ENCODE results near the gene SEC24C.
A peak's percentile ranks its signal among the peaks of the same experiment; 100 is the strongest.
"Not testable (repeated sequence)": the region's sequence is repeated elsewhere in the genome, so short reads cannot be mapped to it uniquely, and the experiment has no call there.

The SEC24C gene

DNA sequence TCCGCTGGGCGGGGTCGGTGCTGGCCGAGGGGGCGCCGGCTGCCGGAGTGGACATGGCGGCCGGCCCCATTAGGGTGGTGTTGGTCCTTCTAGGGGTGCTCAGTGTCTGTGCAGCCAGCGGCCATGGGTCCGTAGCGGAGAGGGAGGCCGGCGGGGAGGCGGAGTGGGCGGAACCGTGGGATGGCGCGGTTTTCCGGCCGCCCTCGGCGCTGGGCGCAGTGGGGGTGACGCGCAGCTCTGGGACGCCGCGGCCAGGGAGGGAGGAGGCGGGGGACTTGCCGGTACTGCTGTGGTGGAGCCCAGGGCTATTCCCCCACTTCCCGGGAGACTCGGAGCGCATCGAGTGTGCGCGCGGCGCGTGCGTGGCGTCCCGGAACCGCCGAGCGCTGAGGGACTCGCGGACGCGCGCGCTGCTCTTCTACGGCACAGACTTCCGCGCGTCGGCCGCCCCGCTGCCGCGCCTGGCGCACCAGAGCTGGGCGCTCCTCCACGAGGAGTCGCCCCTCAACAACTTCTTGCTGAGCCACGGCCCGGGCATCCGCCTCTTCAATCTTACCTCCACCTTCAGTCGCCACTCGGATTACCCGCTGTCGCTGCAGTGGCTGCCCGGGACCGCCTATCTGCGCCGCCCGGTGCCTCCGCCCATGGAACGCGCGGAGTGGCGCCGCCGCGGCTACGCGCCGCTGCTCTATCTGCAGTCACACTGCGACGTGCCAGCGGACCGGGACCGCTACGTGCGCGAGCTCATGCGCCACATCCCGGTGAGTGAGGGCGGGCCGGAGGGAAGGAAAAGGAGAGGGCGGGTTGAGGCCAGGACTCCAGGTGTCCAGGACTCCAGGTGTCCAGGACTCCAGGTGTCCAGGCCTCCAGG, 28.3 kb downstream of the SEC24C start:
- DNase-seq (ENCODE audit: low spot score) = peak; percentile 81

DNA sequence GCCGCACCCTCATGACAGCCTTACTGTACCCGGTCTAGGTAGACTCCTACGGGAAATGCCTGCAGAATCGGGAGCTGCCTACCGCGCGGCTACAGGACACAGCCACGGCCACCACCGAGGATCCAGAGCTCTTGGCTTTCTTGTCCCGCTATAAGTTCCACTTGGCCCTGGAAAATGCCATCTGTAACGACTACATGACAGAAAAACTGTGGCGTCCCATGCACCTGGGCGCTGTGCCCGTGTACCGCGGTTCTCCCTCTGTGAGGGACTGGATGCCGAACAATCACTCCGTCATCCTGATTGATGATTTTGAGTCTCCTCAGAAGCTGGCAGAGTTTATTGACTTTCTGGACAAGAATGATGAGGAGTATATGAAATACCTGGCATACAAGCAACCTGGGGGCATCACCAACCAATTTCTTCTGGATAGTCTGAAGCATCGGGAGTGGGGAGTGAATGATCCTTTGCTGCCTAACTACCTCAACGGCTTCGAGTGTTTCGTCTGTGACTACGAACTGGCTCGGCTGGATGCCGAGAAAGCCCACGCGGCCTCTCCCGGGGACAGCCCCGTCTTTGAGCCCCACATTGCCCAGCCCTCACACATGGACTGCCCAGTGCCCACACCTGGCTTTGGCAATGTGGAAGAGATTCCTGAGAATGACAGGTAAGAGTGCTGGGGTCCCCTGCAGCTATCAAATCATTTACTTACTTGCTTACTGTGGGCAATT, 29.1 kb downstream of the SEC24C start:
- DNase-seq (ENCODE audit: low spot score) = no peak

DNA sequence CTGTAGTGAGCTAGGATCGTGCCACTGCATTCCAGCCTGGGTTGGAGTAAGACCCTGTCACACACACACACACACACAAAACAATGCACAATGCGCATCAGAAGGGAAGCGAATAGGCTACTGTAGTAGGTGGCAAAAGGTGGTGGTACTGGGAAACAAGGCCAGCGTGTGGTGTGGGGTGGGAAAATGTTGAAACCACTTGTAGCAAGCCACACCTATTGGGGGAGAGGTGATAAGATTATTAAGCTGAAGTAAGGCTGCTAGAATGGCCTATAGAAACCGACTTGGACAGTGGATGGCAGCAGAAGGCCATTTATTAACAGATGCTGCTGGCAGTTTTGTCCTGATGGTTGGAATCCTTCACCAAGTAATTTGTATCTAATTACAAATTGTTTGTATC, 30.5 kb downstream of the SEC24C start:
- DNase-seq (ENCODE audit: low spot score) = no peak

DNA sequence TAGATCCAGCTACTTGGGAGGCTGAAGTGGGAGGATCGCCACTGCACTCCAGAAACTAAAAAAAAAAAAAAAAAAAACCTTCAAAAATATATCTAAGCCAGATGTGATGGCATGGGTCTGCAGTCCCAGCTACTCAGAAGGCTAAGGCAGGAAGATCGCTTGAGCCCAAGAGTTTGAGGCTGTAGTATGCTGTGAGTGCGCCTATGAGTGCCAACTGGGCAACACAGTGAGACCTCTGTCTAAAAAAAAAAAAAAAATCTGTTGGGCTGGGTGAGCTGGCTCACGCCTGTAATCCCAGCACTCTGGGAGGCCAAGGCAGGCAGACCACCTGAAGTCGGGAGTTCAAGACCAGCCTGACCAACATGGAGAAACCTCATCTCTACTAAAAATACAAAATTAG, 34.8 kb downstream of the SEC24C start:
- no peak for DNase-seq (ENCODE audit: low spot score)

DNA sequence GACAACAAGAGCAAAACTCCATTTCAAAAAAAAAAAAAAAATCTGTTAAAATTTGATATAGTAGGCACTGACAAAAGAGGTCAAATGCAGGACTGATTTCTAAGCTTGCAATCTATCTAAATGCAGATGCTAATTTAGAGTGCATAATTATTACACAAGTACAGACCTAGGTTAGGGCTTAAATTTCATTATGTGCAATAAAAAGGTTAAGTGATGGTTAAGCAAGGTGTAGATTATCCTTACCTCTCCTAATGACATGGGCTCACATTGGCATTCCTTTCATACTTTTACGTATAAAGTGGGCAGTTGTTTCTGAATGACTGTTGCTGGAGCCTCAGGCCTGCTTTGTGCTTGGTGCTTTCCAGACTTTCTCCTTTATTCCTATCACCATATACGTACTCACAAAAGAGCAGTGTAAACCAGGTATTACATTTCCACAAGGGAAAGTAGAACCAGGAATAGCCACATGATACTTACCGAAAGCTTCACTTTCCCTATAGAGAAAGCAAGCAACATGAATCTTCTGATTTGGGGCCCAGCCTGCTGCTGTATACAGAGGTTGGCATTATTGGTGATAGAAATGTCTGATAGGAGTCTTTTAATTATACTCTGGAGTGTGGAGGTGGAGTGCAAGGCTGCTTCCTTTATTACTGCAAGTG, 35.5 kb downstream of the SEC24C start:
- DNase-seq (ENCODE audit: low spot score) = no peak

DNA sequence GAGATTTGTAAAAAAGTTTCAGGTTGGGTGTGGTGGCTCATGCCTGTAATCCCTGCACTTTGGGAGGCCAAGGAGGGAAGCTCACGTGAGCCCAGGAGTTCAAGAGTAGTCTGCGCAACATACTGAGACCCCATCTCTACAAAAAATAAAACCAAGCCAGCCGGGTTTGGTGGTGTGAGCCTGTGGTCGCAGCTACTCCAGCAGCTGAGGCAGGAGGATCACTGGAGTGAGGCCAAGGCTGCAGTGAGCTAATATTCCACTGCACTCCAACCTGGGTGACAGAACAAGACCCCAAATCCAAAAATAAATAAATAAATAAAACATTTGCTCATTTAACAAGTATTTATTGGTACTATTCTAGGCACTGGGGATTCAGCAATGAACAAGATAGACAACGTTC, 36.1 kb downstream of the SEC24C start:
- no peak for DNase-seq (ENCODE audit: low spot score)

DNA sequence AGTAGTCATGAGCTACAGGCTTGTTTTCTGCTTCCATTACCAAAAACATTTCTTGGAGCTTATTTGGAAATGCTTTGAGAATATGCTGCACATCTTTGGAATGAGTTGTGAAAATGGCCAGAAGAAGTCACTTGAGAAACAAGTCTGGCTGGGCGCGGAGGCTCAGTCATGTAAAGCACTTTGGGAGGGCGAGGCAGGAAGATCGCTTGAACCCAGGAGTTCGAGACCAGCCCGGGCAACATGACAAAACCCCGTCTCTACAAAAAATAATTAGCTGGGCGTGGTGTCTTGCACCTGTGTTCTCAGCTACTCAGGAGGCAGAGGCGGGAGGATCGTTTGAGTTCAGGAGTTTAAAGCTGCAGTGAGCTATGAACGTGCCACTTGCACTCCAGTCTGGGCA, 36.8 kb downstream of the SEC24C start:
- DNase-seq (ENCODE audit: low spot score) = no peak

DNA sequence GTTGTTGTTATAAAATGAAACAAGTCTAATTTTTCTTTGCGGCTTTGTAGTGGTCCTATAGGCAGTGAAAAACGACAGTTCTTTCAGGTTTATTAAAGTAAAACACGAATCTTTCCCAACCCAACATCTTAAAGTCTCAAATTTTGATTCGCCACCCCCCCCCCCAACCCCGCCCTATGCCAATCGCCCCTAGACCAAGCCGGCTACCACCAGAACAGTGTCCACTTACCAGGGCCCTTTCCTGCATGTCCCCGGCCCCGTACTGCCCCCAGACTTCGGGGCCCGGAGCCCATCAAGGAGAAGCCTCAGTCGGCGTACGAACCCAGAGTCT, 37.3 kb downstream of the SEC24C start:
- DNase-seq (ENCODE audit: low spot score) = no peak

DNA sequence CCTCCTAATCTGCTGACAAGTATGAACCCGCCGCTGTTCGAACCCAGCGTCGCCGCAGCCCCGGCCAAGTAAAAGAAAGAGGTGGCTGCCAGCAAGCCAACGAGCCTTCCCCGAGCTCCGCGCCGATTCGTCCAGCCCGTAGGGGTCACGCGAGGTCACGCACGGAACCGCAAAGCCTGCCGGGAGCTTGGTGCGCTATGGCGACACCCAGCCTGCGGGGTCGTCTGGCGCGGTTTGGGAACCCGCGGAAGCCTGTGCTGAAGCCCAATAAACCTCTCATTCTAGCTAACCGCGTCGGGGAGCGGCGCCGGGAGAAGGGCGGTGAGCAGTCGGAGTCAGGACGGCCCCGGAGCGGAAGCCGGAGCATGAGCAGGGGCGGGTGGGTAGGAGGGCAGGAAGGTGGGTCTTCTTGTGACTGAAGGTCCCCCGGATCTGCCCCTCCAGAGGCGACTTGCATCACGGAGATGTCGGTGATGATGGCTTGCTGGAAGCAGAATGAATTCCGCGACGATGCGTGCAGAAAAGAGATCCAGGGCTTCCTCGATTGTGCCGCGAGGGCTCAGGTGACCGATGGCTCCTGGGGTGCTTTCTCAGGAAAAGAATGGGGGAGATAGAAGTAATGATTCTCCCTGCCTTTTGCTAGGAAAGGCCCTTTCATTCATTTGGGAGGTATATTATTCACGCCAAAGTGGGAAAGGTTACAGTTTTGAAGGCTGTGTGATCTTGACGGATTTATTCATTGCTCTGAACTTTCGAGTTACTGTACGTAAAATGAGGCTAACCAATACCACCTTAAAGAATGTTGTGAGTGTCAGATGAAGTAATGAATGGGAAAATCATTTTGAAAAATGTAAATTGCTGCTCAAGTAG, 37.9 kb downstream of the SEC24C start, which contains the start of gene CHCHD1:
Gene CHCHD1, plus strand, starts transcription at position 170 of the 870 bp plus-strand sequence. Its CDS starts 28 bp downstream, at position 198.
- DNase-seq (ENCODE audit: low spot score) = peak; percentile 90

DNA sequence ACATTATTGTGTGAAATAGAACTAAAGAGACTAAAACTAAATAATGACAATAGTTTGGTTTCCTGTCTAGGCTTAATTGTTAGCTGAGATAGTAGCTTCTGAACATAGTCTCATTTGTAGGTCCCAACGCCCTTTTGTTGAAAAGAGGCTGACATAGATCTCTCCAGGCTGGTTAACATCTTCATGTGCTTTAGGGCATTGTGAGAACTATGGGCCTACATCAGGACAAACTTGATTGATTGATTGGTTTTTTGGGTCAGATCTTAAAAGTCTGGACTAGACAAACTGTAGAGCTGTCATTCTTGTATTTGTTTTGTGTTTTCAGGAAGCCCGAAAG, 38.5 kb downstream of the SEC24C start:
- DNase-seq (ENCODE audit: low spot score) = no peak

DNA sequence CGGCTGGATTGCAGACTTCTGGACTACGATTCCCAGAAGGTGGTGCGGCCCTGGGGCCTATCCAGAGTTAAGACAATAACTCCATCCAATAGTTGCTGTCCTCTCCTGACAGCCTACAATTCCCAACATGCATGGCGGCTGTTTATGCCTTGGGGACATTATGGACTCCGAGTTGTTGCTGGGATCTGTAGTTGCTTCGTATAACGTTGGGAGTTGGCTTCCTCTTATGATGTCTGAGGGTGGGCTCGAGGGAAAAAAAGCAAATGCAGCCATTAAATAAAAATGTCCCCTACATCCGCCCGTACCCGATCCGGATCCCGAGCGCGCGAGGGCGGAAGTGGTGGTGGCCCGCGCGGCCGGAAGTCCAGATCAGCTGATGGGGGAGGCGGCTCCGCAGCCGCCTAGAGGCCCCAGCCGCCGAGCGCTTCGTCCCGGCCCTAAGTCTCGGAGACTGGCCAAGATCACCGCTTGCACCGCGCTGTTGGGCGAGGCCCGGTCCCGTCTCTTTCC, 41.1 kb downstream of the SEC24C start, which contains the start of gene ZSWIM8:
Gene ZSWIM8, plus strand, starts transcription at position 396 of the 510 bp plus-strand sequence. CDS start 273 bp downstream, outside the sequence.
- peak; percentile 98 for DNase-seq (ENCODE audit: low spot score)

DNA sequence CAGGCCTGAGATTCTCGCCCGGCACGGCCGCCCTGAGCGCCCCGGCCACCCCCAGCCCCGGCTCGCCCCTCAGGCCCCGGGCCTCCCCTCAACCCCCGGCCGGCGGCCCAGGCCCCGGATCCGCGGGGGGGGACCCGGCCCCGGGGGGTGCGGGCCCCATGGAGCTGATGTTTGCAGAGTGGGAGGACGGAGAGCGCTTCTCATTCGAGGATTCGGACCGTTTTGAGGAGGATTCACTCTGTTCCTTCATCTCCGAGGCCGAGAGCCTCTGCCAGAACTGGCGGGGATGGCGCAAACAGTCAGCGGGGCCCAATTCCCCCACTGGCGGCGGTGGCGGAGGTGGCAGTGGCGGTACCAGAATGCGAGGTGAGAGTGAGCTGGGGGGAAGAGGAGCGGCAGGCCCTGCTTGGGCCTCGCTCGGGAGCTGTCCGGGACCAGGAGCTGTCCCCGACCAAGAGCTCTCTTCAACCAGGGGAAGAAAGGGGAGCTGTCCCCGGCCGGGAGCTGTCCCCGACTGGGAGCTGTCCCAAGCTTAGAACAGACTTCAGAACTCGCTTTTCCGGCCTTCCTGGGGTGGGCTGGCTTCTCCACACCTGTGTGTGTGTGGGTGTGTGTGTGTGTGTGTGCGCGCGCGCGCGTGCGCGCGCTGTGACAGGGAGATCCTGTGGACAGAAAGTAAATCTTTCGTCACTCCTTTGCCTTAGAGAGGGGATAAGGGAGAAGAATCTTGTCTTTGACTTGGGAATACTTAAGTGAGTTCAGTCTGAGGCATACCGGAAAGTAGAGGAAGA, 41.7 kb downstream of the SEC24C start:
- DNase-seq (ENCODE audit: low spot score) = no peak

DNA sequence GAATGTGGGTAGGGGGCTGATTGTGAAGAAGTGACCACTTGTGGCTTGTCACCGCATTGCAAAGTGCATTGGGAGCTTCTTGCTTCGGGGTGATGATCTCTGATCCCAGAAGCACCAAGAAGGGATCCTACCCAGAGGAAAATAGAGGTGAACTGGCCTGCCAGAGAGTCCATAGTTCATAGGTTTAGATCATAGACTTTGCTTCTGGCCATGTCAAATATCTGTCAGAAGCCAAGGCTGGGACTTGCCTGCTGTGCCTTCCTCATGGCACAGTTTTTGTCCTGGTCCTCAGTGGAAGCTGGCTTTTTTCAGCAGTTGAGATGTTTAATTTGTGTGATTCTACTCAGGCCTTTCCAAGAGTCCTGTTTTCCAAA, 42.3 kb downstream of the SEC24C start:
- no peak for DNase-seq (ENCODE audit: low spot score)

DNA sequence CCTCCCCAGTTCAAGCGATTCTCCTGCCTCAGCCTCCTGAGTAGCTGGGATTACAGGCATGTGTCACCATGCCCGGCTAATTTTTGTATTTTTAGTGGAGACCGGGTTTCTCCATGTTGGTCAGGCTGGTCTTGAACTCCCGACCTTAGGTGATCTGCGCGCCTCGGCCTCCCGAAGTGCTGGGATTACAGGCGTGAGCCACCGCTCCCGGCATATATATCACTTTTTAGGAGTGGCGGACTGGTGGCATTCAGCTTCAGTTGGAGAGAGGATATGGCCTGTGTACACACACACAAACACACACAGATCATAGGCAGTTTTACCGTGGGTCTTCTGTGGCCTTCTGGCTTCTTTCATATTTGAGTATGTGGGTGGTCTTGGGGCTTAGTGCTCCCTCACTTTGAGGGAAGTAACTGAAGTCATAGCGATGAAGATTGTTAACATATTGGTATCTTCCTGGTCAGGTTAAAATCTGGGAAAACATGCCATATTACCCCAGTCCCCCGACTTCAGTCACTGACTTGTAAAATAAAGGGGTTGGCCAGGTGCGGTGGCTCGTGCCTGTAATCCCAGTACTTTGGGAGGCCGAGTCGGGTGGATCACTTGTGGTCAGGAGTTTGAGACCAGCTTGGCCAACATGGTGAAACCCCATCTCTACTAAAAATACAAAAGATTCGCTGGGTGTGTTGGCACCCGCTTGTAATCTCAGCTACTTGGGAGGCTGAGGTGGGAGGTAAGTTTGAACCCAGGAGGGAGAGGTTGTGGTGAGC, 43.0 kb downstream of the SEC24C start:
- DNase-seq (ENCODE audit: low spot score) = not testable (repeated sequence)

DNA sequence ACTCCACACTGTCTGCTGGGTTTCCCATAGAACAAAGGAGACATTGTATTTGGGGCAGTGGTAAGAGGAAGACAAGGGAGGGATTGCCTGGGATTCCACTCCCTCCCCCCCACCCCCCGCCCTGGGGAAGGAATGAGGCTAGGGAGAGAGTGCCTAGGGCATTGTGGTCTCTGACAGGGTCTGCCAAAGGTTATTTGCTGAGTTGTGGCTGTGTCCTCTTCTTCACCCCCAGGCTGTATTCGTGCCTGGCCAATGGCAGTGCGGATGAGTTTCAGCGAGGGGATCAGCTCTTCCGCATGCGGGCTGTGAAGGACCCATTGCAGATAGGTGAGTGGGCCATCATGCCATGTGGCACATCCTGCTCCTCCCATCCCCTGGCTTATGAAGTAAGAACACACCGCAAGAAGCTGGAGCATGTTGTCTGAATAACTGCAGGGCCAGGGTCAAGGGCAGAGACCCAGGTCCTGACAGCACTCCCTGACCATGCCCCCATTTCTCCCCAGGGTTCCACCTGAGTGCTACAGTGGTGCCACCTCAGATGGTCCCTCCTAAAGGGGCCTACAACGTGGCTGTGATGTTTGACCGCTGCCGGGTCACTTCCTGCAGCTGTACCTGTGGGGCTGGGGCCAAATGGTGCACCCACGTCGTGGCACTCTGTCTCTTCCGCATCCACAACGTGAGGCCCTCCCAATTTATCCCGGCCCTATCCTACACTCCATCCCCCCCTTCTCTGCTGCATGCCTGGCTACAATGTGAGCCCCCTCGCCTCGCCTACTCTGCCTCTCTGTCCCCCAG, 44.9 kb downstream of the SEC24C start:
- no peak for DNase-seq (ENCODE audit: low spot score)

DNA sequence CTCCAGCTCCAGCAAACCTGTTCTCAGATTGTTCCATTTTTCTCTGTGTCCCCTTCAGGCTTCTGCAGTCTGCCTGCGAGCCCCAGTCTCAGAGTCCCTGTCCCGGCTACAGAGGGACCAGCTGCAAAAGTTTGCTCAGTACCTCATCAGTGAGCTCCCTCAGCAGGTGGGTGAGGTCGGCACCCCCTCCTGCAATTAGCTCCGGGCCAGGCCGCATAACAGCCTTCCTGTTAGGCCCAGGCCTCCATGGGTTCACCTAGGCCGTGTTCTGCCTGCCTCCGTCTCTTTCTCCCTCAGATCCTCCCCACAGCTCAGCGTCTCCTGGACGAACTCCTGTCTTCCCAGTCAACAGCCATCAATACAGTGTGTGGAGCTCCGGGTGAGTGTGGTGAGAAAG, 45.5 kb downstream of the SEC24C start:
- DNase-seq (ENCODE audit: low spot score) = no peak

DNA sequence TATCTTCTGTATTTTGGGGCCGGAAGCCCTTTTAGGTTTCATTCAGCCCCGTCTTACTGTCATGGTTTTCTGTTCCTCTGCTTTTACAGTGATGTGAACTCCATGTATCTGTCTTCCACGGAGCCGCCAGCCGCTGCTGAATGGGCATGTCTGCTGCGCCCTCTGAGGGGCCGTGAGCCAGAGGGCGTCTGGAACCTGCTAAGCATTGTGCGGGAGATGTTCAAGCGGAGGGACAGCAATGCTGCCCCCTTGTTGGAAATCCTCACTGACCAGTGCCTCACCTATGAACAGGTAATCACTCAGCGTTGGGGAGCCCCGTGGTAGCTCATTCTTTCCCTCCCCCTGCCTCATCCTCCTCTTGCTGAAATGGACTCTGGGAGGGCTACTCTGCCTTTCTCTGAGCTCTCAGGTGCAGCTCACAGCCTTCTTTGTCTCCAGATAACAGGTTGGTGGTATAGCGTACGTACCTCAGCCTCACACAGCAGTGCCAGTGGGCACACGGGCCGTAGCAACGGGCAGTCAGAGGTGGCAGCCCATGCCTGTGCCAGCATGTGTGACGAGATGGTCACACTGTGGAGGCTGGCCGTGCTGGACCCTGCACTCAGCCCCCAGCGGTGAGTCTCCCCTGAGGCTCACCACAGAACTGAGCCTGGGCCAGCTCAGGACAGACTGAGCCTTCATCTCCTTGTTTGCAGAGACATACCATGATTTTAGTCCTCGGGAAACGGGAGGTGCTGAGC, 46.9 kb downstream of the SEC24C start:
- DNase-seq (ENCODE audit: low spot score) = no peak

DNA sequence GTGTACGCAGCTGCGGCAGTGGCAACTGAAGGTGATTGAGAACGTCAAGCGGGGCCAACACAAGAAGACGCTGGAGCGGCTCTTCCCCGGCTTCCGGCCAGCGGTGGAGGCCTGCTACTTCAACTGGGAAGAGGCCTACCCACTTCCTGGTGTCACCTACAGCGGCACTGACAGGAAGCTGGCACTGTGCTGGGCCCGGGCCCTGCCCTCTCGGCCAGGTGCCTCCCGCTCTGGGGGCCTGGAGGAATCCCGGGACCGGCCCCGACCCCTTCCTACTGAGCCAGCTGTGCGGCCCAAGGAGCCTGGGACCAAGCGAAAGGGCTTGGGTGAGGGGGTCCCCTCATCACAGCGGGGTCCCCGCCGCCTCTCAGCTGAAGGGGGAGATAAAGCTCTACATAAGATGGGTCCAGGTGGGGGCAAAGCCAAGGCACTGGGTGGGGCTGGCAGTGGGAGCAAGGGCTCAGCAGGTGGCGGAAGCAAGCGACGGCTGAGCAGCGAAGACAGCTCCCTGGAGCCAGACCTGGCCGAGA, 47.8 kb downstream of the SEC24C start:
- no peak for DNase-seq (ENCODE audit: low spot score)
